CD14-positive monocyte (primary cell): Measurements from ENCODE around the gene SLC25A26. TPM values are rescaled to one million over a fixed set of nuclear protein-coding genes. Genes with fewer than 3 reads are reported as not detected.

Experiments used
- DNase-seq, 3 donors: peaks; one replicate each; pipeline ENCODE4 v3.0.0-alpha.2; 2011 to 2022
- H2AFZ ChIP-seq: 2 replicates; pipeline ENCODE4 v1.6.0; 2012; ENCODE audit warnings: mild to moderate bottlenecking, low read depth, low read length, inconsistent platforms; ENCODE audit not compliant: insufficient read depth, poor library complexity, severe bottlenecking
- H3K27ac ChIP-seq, 2 donors: 1 replicate in 1 of 2; 2 replicates in 1 of 2; pipeline ENCODE4 v1.5.1; 2012 to 2013; ENCODE audit warnings: low read length in 2 of 2, control low read depth in 1 of 2, inconsistent platforms in 1 of 2, low read depth in 1 of 2, mild to moderate bottlenecking in 1 of 2
- H3K27me3 ChIP-seq, 2 donors: one replicate each; pipeline versions ENCODE4 v1.6.0 to v1.6.1; 2011 to 2013; ENCODE audit warnings: low read length in 2 of 2; ENCODE audit not compliant: control insufficient read depth in 2 of 2, insufficient read depth in 2 of 2
- H3K36me3 ChIP-seq, 2 donors: replicated peaks in 1 of 2; 1 replicate in 1 of 2; 2 replicates in 1 of 2; pipeline versions ENCODE4 v1.5.1 to v1.6.1; 2012 to 2013; ENCODE audit warnings: low read length in 2 of 2, control low read depth in 1 of 2, inconsistent platforms in 1 of 2, mild to moderate bottlenecking in 1 of 2; ENCODE audit not compliant: insufficient read depth in 2 of 2, control insufficient read depth in 1 of 2
- H3K4me1 ChIP-seq, 2 donors: 1 replicate in 1 of 2; 2 replicates in 1 of 2; pipeline versions ENCODE4 v1.5.1 to v1.6.1; 2012 to 2013; ENCODE audit warnings: low read length in 2 of 2, control low read depth in 1 of 2, inconsistent platforms in 1 of 2, mild to moderate bottlenecking in 1 of 2, moderate library complexity in 1 of 2; ENCODE audit not compliant: insufficient read depth in 2 of 2, control insufficient read depth in 1 of 2
- H3K4me2 ChIP-seq: replicated peaks from 2 replicates; pipeline ENCODE3; 2012; ENCODE audit warnings: low read length, moderate library complexity, mild to moderate bottlenecking; ENCODE audit not compliant: poor library complexity, severe bottlenecking; ENCODE audit errors: extremely low read depth
- H3K4me3 ChIP-seq, 3 experiments: fragments of 200-600 bp in 1 of 3; sonication (generic) in 1 of 3; replicated peaks in 1 of 3; 1 replicate in 2 of 3; 2 replicates in 1 of 3; pipeline ENCODE4 v1.5.1; 2011 to 2013; ENCODE audit warnings: low read length in 3 of 3, mild to moderate bottlenecking in 3 of 3, control low read depth in 2 of 3, low read depth in 2 of 3, inconsistent platforms in 1 of 3, moderate library complexity in 1 of 3
- H3K79me2 ChIP-seq: 2 replicates; pipeline ENCODE4 v1.6.0; 2012; ENCODE audit warnings: mild to moderate bottlenecking, control low read depth, inconsistent platforms, low read length, moderate library complexity; ENCODE audit not compliant: insufficient read depth
- H3K9ac ChIP-seq: 2 replicates; pipeline ENCODE4 v1.6.0; 2017; ENCODE audit warnings: low read length, mild to moderate bottlenecking; ENCODE audit not compliant: insufficient read depth, poor library complexity, severe bottlenecking
- H3K9me3 ChIP-seq, 2 donors: replicated peaks in 1 of 2; 1 replicate in 1 of 2; 2 replicates in 1 of 2; pipeline versions ENCODE4 v1.5.1 to v1.6.1; 2012 to 2013; ENCODE audit warnings: low read length in 2 of 2, control low read depth in 1 of 2; ENCODE audit not compliant: control insufficient read depth in 1 of 2, insufficient read depth in 1 of 2
- H4K20me1 ChIP-seq: 2 replicates; pipeline ENCODE4 v1.6.0; 2012; ENCODE audit warnings: mild to moderate bottlenecking, low read length, control low read depth, moderate library complexity; ENCODE audit not compliant: insufficient read depth
- H3K27ac Mint-ChIP-seq, 7 donors: one replicate each; pipeline ENCODE4 v1.8.0; 2020; ENCODE audit warnings: mild to moderate bottlenecking in 7 of 7, mixed read lengths in 7 of 7, moderate library complexity in 6 of 7, inconsistent platforms in 2 of 7
- H3K27me3 Mint-ChIP-seq, 3 donors: one replicate each; pipeline ENCODE4 v1.8.0; 2021 to 2022; ENCODE audit warnings: low read depth in 3 of 3, mild to moderate bottlenecking in 3 of 3, mixed read lengths in 3 of 3, moderate library complexity in 3 of 3, inconsistent platforms in 1 of 3
- H3K36me3 Mint-ChIP-seq, 2 donors: one replicate each; pipeline ENCODE4 v1.8.0; 2020; ENCODE audit warnings: mixed read lengths in 2 of 2, inconsistent platforms in 1 of 2, mild to moderate bottlenecking in 1 of 2
- H3K4me1 Mint-ChIP-seq: one replicate; pipeline ENCODE4 v1.8.0; 2020; ENCODE audit warnings: mild to moderate bottlenecking, mixed read lengths
- H3K4me3 Mint-ChIP-seq, 2 donors: one replicate each; pipeline ENCODE4 v1.8.0; 2020; ENCODE audit warnings: mild to moderate bottlenecking in 2 of 2, mixed read lengths in 2 of 2, moderate library complexity in 1 of 2
- H3K9me3 Mint-ChIP-seq, 7 donors: one replicate each; pipeline ENCODE4 v1.8.0; 2020 to 2022; ENCODE audit warnings: mixed read lengths in 7 of 7, mild to moderate bottlenecking in 6 of 7, moderate library complexity in 6 of 7, inconsistent platforms in 2 of 7
- WGBS: methylation state at CpG from one replicate; pipeline ENCODE4 v1.1.5; 2013; ENCODE audit warnings: missing lambda C conversion rate; ENCODE audit not compliant: insufficient coverage; 5-methylcytosine and 5-hydroxymethylcytosine counted together
- intact Hi-C, 2 donors: fragments of 100-400 bp; cut with micrococcal nuclease; formaldehyde crosslinking; loops; one replicate each; pipeline versions ENCODE4 v1.15.0 to v1.15.1; 2023
- polyA plus RNA-seq, 3 donors: library from polyadenylated mRNA; depleted of rRNA in 1 of 3; unstranded in 2 of 3; stranded (reverse) in 1 of 3; fragments of 300-500 nt in 2 of 3; fragments of >200 nt in 1 of 3; fragmentation: Illumina TruSeq in 2 of 3; gene quantifications; 1 replicate in 2 of 3; 2 replicates in 1 of 3; pipeline ENCODE4 v1.2.3, GENCODE V29; 2012 to 2021
- TF ChIP-seq, protein P1 (sequence below): fragments of 200-600 bp; IDR thresholded peaks from one replicate; pipeline ENCODE4 v1.8.0; 2022; ENCODE audit warnings: antibody characterized with exemption, mild to moderate bottlenecking

SLC25A26 gene
- polyA plus RNA-seq, 3 donors = 11.6 to 23.0 (median 14.4) TPM

DNA sequence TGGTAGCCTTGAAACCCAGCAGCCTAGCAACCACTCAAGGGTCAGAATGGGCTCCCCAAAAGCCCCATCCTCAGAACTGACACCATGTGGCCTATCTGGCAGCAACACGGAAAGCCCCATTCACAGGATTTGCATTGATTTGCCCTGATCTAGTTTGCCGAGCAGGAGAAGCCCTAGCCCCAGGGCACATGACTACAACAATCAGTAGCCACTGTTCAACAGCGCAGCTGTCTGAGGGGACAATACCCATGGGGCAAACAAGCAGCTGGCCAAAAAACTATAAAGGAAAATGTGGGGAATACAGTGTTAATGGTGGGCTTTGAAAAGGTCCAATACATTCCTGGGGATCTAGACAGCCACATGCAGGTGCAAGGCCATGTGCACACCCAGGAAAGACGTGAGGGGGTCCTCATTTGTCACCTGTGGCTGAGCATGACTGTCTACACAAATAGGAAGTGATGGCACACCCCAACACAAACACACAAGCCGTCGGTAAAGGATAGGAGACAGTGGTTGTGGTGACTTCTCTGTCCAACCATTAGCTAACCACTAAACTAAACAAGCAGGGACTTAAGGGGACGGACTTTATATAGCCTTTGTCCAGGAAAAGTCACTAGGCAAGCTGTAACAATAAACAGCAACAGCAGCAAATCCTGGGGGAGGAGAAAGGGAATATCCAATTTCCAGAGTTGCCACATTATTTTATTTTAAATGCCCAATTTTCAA lies 166.3 kb downstream of the SLC25A26 start:
- H3K9ac ChIP-seq = no peak overlapping the region
- H3K4me3 ChIP-seq = no peak overlapping the region
- no peak for DNase-seq
- no peak overlapping the region for H2AFZ ChIP-seq
- H3K36me3 ChIP-seq = peaks cover 12 to 44% of the 10 kb centered on the region in 2 donors
- Mint-ChIP-seq H3K9me3 (peaks cover 0 to 24% (median 6%) of the 10 kb centered on the region in 7 donors), H3K27me3 (peaks cover 0 to 2% (median 0%) of the 10 kb centered on the region in 3 donors), H3K4me3 (no peak overlapping the region), H3K27ac (peak overlapping the region in 2 of 7 donors; percentile 31 to 47), H3K36me3 (peaks cover 45 to 47% of the 10 kb centered on the region in 2 donors), H3K4me1 (peaks cover 6% of the 10 kb centered on the region)
- H3K9me3 ChIP-seq = peaks cover 0 to 16% of the 10 kb centered on the region in 2 donors
- no peaks in the 10 kb centered on the region for H4K20me1 ChIP-seq
- WGBS = no CpG with 5 or more reads among the region's 7 CpGs
- no peaks in the 10 kb centered on the region for H3K4me1 ChIP-seq
- no peaks in the 10 kb centered on the region for H3K27me3 ChIP-seq
- no peak overlapping the region for H3K27ac ChIP-seq
- no peak overlapping the region for H3K4me2 ChIP-seq
- TF ChIP-seq, protein P1, sequence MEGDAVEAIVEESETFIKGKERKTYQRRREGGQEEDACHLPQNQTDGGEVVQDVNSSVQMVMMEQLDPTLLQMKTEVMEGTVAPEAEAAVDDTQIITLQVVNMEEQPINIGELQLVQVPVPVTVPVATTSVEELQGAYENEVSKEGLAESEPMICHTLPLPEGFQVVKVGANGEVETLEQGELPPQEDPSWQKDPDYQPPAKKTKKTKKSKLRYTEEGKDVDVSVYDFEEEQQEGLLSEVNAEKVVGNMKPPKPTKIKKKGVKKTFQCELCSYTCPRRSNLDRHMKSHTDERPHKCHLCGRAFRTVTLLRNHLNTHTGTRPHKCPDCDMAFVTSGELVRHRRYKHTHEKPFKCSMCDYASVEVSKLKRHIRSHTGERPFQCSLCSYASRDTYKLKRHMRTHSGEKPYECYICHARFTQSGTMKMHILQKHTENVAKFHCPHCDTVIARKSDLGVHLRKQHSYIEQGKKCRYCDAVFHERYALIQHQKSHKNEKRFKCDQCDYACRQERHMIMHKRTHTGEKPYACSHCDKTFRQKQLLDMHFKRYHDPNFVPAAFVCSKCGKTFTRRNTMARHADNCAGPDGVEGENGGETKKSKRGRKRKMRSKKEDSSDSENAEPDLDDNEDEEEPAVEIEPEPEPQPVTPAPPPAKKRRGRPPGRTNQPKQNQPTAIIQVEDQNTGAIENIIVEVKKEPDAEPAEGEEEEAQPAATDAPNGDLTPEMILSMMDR = no peak
- no peaks in the 10 kb centered on the region for H3K79me2 ChIP-seq
- intact Hi-C loops = no loop called here

DNA sequence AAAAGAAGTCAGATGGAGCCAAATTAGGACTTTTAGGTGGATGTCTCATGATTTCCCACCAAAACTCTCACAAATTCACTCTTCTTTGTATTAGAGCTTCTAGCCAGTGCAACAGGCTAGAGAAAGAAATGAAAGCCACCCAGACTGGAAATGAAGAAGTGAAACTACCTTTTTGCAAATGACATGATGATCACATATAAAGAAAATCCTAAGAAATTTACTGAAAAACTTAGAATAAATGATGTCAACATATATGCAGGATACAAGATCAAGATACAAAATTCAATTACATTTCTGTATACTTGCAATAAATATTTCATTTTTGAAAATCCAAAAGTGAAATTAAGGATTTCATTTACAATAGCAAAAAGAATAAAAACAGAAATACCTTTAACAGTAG lies 169.2 kb downstream of the SLC25A26 start:
- Histone ChIP-seq H3K4me2 (no peak overlapping the region), H3K9ac (no peak overlapping the region), H2AFZ (no peak overlapping the region), H3K27me3 (no peaks in the 10 kb centered on the region), H3K79me2 (no peaks in the 10 kb centered on the region), H3K9me3 (peaks cover 0 to 11% of the 10 kb centered on the region in 2 donors), H3K27ac (no peak overlapping the region), H3K4me3 (no peak overlapping the region), H3K36me3 (peaks cover 0 to 15% of the 10 kb centered on the region in 2 donors), H4K20me1 (no peaks in the 10 kb centered on the region), H3K4me1 (no peaks in the 10 kb centered on the region)
- Mint-ChIP-seq H3K27me3 (peaks cover 0 to 2% (median 0%) of the 10 kb centered on the region in 3 donors), H3K36me3 (peaks cover 24 to 33% of the 10 kb centered on the region in 2 donors), H3K27ac (no peak overlapping the region), H3K4me1 (peaks cover 6% of the 10 kb centered on the region), H3K9me3 (peaks cover 0 to 18% (median 5%) of the 10 kb centered on the region in 7 donors), H3K4me3 (no peak overlapping the region)
- intact Hi-C loops = no loop called here
- DNase-seq = peak in 1 of 3 donors; percentile 7
- TF ChIP-seq, protein P1 = no peak
